Ovary (tissue), 9 donors: ENCODE results near the gene HACD2. TPM values are rescaled to one million over a fixed set of nuclear protein-coding genes. Genes with fewer than 3 reads are reported as not detected.

ENCODE experiments used
- DNase-seq, 5 donors: peaks; one replicate each; pipeline ENCODE4 v3.0.0-alpha.2; 2019 to 2020
- H3K27ac ChIP-seq, 2 donors: fragments of 200-600 bp; one replicate each; pipeline versions ENCODE4 v1.5.1 to v1.8.0; 2019 to 2022
- H3K27me3 ChIP-seq: fragments of 200-600 bp; one replicate; pipeline ENCODE4 v1.8.0; 2022
- H3K36me3 ChIP-seq: fragments of 200-600 bp; sonication (generic); one replicate; pipeline ENCODE4 v1.5.1; 2019
- H3K4me1 ChIP-seq: one replicate; pipeline ENCODE4 v1.8.1; 2013; ENCODE audit warnings: mild to moderate bottlenecking, moderate library complexity; ENCODE audit not compliant: insufficient read depth
- H3K4me3 ChIP-seq: fragments of 200-600 bp; sonication (generic); one replicate; pipeline ENCODE4 v1.5.1; 2017
- H3K9me3 ChIP-seq, 2 donors: fragments of 200-600 bp in 1 of 2; sonication (generic) in 1 of 2; one replicate each; pipeline versions ENCODE4 v1.5.1 to v1.8.1; 2013 to 2019; ENCODE audit warnings: mild to moderate bottlenecking in 1 of 2, moderate library complexity in 1 of 2
- EP300 ChIP-seq: sonication (generic); formaldehyde crosslinking; IDR thresholded peaks from one replicate; pipeline ENCODE4 v1.6.1; 2017; ENCODE audit warnings: antibody characterized with exemption
- POLR2A ChIP-seq: fragments of 450-650 bp; IDR thresholded peaks from one replicate; pipeline ENCODE4 v1.6.1; 2017; ENCODE audit warnings: antibody characterized with exemption, mild to moderate bottlenecking, moderate library complexity
- whole genome bisulfite sequencing, 3 donors: extraction: QIAGEN DNeasy Blood & Tissue Kit in 1 of 3; methylation state at CpG; one replicate each; pipeline versions ENCODE4 v1.1.5 to v1.1.7; 2013 to 2017; 5-methylcytosine and 5-hydroxymethylcytosine counted together
- intact Hi-C, 4 donors: fragments of 100-400 bp; cut with DNase I; formaldehyde crosslinking; loops; one replicate each; pipeline versions ENCODE4 v1.11.0 to v1.15.1; 2022 to 2023
- polyA plus RNA-seq, 2 donors: library from polyadenylated mRNA; stranded (reverse); fragments of 200-250 nt in 1 of 2; fragments of 350-450 nt in 1 of 2; fragmentation: Illumina TruSeq in 1 of 2; extraction: RNeasy Lipid Tissue Mini Kit (QIAGEN cat#74804) in 1 of 2; gene quantifications; one replicate each; pipeline ENCODE4 v1.2.3, GENCODE V29; 2013 to 2014
- total RNA-seq, 7 donors: library from RNA; depleted of rRNA in 2 of 7; stranded (reverse); fragments of >200 nt in 2 of 7; fragmentation: NEBNext Ultra II Directional in 3 of 7; extraction: Animal tissue kit (Norgen Biotek cat#: 25700) in 3 of 7; gene quantifications; one replicate each; pipeline versions ENCODE4 v1.1.0 to v1.2.4, GENCODE V29; 2016 to 2023
- TF ChIP-seq, protein P1 (sequence below), 3 donors: fragments of 450-650 bp in 2 of 3; fragments of 200-600 bp in 1 of 3; IDR thresholded peaks; one replicate each; pipeline versions ENCODE4 v1.5.1 to v1.8.0; 2016 to 2022; ENCODE audit warnings: antibody characterized with exemption in 3 of 3, mild to moderate bottlenecking in 1 of 3
- donor health status: DM: no; HTN: no; CAD: no; lungs with moderate emphysema.
- donor health status: DM: no; HTN: no; CAD: no.
- donor health status: Bipolar disorder and iron deficiency.
- donor health status: DM: yes; HTN: yes; CAD: no.
- donor health status: DM: no; HTN: no; CAD: no.
- donor health status: DM: yes; HTN: yes; CAD: no.

HACD2 gene
- total and polyA plus RNA-seq, 9 donors = 12.6 to 33.2 (median 20.9) TPM

DNA sequence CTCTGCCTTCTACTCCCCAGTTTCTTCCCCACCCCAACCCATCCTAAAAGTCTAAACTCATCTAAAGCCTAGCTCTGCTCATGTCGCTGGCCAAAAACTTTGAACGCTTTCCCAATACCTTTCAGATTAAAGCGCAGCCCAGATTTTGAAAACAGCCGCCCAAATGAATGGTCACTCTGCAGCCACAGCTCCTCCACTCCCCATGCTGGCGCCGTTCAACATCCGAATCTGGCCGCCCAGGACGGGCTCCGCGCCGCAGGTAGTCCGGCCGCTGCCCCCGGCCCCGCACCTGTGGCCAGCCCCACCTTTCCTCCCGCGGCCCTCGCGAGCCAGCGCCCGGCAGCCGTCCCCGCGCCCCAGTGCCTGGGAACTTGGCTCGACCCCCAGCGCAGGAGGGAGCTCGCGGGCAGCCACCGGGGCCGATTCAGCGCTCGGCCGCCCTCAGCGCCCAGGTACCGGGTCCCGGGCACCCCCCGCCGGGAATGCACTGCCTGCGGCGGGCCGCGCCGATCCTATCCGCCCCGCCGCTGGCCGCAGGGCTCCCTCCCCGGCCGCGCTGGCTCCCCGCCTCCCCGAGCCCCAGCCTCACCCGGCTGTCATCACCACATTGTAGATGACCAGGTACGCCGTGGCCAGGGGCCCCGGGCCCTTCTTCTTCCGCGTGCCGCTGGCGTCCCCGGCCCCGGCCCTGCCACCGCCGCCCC lies 417 bp downstream of the HACD2 start:
- Histone ChIP-seq H3K36me3 (no peaks in the 10 kb centered on the region), H3K9me3 (no peaks in the 10 kb centered on the region), H3K4me1 (peaks cover 3% of the 10 kb centered on the region), H3K27me3 (no peaks in the 10 kb centered on the region), H3K4me3 (peak overlapping the region; percentile 93), H3K27ac (peak overlapping the region; percentile 75 to 91)
- WGBS, 3 donors = 0 to 1% (median 1%) methylated on average over 19 to 65 of the region's 65 CpGs
- intact Hi-C loops = no loop called here
- no peak for TF ChIP-seq POLR2A
- TF ChIP-seq, protein P1, sequence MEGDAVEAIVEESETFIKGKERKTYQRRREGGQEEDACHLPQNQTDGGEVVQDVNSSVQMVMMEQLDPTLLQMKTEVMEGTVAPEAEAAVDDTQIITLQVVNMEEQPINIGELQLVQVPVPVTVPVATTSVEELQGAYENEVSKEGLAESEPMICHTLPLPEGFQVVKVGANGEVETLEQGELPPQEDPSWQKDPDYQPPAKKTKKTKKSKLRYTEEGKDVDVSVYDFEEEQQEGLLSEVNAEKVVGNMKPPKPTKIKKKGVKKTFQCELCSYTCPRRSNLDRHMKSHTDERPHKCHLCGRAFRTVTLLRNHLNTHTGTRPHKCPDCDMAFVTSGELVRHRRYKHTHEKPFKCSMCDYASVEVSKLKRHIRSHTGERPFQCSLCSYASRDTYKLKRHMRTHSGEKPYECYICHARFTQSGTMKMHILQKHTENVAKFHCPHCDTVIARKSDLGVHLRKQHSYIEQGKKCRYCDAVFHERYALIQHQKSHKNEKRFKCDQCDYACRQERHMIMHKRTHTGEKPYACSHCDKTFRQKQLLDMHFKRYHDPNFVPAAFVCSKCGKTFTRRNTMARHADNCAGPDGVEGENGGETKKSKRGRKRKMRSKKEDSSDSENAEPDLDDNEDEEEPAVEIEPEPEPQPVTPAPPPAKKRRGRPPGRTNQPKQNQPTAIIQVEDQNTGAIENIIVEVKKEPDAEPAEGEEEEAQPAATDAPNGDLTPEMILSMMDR (IDR thresholded peaks at IDR 0.05) = peak in 1 of 3 donors; percentile 37
- peak in 2 of 5 donors; percentile 57 to 62 for DNase-seq

DNA sequence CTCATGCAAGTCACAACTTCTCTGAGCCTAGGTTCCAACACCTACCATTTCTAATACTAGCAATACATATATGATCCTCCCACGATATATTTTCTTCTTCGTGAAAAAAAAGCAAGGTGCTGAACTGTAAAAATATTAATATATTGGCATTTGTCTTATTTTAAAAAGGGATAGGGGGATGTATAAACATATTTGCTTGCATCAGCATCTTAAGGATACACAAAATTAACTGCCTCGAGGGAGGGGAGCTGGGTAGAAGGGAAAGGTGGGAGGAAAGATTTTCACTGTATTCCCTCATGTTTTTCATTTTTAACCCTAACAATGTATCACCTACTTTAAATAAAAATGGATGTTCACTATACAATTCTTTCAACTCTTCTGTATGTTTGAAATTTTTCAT lies 1.3 kb downstream of the HACD2 start:
- 51 to 60% (median 57%) methylated on average over 3 of the region's 3 CpGs for WGBS, 3 donors
- Histone ChIP-seq H3K4me1 (peaks cover 3% of the 10 kb centered on the region), H3K9me3 (no peaks in the 10 kb centered on the region), H3K27me3 (no peaks in the 10 kb centered on the region), H3K36me3 (no peaks in the 10 kb centered on the region), H3K27ac (no peak overlapping the region), H3K4me3 (no peak overlapping the region)
- TF ChIP-seq, protein P1 (IDR thresholded peaks at IDR 0.05) = no peak
- no peak for TF ChIP-seq POLR2A
- TF ChIP-seq EP300 = no peak
- DNase-seq = no peak
- intact Hi-C loops = no loop called here

DNA sequence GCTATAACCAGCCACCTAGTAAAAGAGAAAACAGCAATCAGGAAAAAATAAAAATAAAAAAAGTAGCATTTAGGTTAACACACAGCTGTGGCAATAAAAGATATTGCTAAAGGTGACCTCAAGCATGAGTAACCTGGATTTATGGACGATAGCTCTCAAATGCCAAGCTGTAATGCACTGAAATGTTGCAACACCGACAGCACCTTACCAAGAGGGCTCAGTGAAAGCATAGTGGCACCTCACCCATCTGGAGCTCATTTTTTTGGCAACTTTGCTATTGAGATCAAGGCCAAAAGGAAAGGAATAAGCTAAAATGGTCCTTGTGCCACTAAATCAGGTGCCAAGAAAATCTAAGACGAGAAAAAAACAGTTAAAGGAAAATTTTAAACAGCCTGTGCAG lies 2.5 kb downstream of the HACD2 start:
- Histone ChIP-seq H3K36me3 (no peaks in the 10 kb centered on the region), H3K4me3 (no peak overlapping the region), H3K9me3 (no peaks in the 10 kb centered on the region), H3K27ac (no peak overlapping the region), H3K27me3 (no peaks in the 10 kb centered on the region), H3K4me1 (peaks cover 3% of the 10 kb centered on the region)
- no peak for DNase-seq
- 76 to 83% (median 82%) methylated on average over 3 of the region's 3 CpGs for WGBS, 3 donors
- intact Hi-C loops = no loop called here
- TF ChIP-seq EP300 (no peak), POLR2A (no peak)
- TF ChIP-seq, protein P1 (IDR thresholded peaks at IDR 0.05) = no peak

DNA sequence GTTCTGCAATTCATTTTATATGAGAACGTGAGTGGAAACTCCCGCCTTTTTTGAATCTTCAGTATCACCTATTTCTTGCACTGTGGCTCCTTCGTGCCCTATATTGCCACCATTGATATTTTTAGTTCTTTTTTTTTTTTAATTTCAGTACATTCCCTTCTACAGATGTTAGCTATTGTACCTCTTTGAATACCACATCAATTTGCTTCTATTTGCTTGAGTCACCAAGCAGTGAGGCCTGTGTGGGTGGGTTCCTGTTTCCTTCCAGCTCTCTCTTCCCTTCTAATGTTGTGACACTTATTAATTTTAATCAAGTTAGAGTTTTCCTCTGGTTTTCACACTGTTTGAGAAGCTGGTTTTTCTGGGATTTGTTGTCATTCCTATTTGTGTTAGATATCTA lies 8.7 kb downstream of the HACD2 start:
- intact Hi-C loops = no loop called here
- no peak for TF ChIP-seq POLR2A
- TF ChIP-seq, protein P1 (IDR thresholded peaks at IDR 0.05) = no peak
- TF ChIP-seq EP300 = no peak

More for the DNA sequence above, 8.7 kb downstream of the HACD2 start:
- Histone ChIP-seq H3K27me3 (no peaks in the 10 kb centered on the region), H3K27ac (no peak overlapping the region), H3K4me3 (no peak overlapping the region), H3K36me3 (no peaks in the 10 kb centered on the region), H3K9me3 (no peaks in the 10 kb centered on the region), H3K4me1 (no peaks in the 10 kb centered on the region)
- no peak for DNase-seq
- WGBS, 3 donors = 86 to 92% (median 87%) methylated on average over 3 of the region's 3 CpGs
